Activated gamma-delta T cell (primary cell): ENCODE data around the gene AOC2.
"Not testable (repeated sequence)": the region's sequence is repeated elsewhere in the genome, so short reads cannot be mapped to it uniquely, and the experiment has no call there.

Source experiments
- DNase-seq: peaks from one replicate; lab custom pipeline; 2025; lab: John Stamatoyannopoulos, UW

The AOC2 gene

DNA sequence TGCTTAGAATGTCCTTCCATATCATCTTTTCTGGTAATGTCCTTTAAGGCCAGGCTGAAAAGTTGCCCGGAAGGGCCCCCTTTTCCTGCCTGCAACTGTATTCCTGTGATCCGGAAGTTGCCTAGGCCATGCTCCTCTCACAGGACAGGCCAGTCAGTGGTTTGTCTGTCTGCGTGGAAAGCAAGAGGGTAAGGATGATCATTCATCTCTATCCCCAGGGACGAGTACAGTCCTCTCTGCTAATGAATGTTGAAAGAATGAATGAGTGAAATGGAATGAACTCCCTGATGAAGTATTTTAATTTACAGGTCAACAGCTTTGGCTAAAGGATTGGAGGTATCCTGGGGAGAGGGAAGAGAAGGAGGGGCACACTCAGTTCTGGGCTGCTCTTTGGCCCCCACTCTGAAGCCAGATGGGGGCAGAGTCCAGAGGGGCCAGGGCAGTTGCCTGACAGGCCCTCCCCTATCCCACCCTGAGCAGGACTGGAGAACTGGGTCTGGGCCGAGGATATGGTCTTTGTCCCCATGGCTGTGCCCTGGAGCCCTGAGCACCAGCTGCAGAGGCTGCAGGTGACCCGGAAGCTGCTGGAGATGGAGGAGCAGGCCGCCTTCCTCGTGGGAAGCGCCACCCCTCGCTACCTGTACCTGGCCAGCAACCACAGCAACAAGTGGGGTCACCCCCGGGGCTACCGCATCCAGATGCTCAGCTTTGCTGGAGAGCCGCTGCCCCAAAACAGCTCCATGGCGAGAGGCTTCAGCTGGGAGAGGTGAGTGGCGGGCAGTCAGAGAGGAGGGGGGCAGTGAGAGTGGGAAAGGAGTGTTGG, 9.8 kb downstream of the AOC2 start:
- DNase-seq = no peak

DNA sequence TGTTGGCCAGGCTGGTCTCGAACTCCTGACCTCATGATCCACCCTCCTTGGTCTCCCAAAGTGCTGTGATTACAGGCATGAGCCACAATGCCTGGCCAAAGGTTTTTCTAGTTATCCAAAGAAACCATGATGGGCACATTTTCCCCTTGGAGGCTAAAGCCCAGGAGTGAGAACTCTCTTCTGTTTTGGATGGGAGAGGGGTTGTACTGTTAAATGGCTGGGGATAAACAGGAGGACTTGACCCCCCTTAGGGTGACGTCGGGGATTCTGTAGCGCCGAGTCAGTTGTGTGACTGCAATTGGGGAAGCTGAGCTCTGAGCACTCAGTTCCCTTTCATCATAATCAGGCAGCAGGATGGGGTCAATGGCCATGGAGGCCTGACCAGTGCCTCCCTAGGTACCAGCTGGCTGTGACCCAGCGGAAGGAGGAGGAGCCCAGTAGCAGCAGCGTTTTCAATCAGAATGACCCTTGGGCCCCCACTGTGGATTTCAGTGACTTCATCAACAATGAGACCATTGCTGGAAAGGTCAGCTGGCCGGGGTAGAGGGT, 10.7 kb downstream of the AOC2 start:
- DNase-seq = no peak

DNA sequence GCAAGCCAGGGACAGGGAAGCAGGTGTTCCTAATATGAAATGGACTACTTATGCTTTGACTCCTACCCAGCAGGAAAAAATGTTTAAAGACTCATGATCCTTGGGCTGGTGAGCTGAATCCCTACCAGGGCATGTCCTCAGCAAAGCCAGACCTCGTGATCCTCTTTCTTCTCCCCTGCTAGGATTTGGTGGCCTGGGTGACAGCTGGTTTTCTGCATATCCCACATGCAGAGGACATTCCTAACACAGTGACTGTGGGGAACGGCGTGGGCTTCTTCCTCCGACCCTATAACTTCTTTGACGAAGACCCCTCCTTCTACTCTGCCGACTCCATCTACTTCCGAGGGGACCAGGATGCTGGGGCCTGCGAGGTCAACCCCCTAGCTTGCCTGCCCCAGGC, 11.7 kb downstream of the AOC2 start:
- not testable (repeated sequence) for DNase-seq

DNA sequence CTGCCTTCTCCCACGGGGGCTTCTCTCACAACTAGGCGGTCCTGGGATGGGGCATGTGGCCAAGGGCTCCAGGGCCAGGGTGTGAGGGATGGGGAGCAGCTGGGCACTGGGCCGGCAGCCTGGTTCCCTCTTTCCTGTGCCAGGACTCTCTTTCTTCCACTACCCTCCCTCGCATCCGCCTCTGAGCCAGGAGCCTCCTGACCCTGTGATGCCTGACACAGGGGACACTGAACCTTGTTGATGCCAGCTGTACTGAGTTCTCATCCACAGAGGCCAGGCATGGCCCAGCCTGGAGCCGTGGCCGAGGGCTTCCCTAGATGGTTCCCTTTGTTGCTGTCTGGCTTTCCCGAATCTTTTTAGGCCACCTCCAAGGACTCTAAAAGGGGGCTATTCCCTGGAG, 12.1 kb downstream of the AOC2 start:
- not testable (repeated sequence) for DNase-seq

DNA sequence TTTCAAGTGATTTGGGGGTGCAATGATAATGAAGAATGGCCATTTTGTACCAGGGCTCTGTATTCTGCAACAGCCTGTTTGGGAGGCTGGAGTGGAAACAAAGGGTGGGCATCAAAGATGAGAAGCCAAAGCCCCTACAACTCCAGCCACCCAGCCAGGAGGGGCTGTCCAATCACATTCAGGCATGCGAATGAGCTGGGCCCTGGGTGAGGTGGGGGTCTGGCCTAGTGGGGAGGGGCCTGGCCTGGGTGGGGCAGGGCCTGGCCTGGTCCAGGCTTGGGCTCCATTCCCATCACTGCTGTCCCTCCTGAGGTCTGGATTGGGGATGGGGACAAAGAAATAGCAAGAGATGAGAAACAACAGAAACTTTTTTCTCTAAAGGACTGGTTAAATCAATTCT, 13.0 kb downstream of the AOC2 start:
- DNase-seq = no peak

- DNase-seq = no peak
These were observed 21.3 kb downstream of the AOC2 start for GRCh38 chr17:42865638-42866094.

DNA sequence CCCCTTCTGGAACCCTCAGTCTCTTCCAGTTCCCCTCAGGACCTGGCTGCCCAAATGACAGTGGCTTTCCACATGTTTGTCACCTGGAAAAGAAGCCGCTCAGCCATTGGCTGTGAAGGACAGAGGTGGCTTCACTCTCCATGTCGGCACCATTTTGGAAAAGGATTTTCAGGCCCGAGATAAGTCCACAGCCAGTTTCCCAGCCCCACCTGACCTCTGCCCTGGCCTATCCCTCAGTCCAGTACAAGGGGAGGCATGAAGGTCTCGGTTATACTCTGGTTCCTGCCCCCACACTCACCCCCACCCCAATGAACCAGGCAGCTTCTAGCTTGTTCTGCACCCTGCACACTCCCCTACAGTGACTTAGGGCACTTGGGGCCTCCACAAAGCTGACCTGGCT, 21.8 kb downstream of the AOC2 start:
- no peak for DNase-seq

DNA sequence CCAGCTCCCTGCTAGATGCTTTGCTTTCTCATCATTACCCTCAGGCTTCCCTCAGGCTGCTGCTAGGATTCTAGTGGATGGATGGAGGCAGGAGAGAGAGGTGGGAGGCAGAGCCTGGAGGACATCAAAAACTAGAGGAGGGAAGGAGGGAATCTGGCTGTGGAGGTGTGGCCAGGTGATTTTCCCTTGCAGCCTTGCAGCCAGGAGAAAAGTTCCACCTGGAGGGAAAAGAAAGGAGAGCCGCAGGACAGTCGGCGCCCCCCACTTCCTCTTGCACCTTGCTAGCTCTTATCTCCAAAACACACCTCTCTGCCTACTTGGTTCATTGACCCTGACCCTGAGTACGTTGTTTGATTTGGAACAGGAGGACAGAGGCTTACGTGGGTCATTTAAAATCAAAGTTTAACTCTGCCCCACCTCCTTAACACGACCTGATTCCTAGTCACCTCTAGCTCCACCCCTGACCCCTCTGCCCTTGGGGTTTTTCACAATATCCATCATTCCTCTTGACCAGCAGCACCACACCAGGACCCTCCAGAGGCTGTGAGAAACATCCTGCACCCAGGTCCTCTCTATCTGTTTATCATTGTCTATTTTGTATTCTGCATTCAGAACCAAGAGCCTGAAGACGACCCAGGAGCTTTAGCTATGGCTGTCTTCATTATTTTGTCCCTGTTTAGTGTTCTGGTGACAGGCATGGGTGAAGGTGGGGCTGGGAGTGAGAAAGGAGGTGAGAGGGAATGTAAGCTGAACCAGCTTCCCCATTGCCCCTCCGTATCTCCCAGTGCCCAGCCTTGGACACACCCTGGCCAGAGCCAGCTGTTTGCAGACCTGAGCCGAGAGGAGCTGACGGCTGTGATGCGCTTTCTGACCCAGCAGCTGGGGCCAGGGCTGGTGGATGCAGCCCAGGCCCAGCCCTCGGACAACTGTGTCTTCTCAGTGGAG, 22.5 kb downstream of the AOC2 start:
- no peak for DNase-seq

- DNase-seq = not testable (repeated sequence)
These were observed 23.4 kb downstream of the AOC2 start for GRCh38 chr17:42867694-42868261.

- no peak for DNase-seq
These were observed 24.0 kb downstream of the AOC2 start for GRCh38 chr17:42868338-42868737.

DNA sequence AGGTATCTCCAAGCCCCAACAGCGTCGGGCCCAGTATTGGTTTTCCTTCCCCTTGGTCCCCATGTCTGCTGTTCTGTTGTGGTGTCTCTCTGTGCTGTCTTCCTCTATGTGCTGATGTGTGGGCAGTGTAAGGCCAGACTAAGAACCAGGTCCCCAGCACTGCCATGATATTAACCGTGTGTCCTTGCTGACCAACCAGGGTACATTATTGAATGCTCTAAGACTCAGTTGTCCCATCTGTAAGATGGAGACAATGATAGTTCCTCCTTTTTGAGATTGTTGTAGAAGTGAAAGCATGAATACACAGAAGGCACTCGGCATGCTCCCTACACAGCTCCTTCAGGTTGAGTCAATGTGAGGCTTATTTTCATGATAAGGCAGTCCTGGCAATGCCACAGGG, 27.3 kb downstream of the AOC2 start:
- DNase-seq = no peak

DNA sequence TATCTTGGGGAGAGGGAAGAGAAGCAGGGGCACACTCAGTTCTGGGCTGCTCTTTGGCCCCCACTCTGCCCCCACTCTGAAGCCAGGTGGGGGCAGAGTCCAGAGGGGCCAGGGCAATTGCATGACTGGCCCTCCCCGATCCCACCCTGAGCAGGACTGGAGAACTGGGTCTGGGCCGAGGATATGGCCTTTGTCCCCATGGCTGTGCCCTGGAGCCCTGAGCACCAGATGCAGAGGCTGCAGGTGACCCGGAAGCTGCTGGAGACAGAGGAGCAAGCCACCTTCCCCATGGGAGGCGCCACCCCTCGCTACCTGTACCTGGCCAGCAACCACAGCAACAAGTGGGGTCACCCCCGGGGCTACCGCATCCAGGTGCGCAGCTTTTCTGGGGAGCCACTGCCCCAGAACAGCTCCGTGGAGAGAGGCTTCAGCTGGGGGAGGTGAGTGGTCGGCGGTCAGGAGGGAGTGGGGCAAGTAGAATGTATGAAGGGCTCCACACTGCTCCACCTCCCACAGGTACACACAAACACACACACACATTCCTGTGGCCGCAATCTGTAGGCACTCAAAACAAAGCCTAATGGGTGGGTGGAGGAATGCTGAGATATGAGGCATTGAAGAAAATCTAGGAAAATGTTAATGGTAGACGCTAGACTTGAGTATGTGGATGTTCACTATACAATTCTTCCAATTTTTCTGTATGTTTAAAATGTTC, 28.0 kb downstream of the AOC2 start:
- no peak for DNase-seq

DNA sequence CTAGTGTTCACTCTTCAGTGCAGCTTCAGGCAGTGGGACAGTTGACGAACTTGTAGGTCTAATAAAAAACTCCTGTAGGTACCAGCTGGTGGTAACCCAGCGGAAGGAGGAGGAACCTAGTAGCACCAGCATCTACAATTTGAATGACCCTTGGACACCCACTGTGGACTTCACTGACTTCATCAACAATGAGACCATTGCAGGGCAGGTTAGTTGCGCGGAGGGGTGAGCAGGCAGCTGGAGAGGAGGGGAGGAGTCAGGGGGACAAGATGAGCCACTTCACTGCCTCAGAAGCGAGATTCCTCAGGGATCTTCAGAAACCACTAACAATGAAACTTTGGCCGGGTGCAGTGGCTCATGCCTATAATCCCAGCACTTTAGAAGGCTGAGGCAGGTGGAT, 28.9 kb downstream of the AOC2 start:
- no peak for DNase-seq

GRCh38 chr17:42873932-42874695, 29.7 kb downstream of the AOC2 start:
- DNase-seq = not testable (repeated sequence)

DNA sequence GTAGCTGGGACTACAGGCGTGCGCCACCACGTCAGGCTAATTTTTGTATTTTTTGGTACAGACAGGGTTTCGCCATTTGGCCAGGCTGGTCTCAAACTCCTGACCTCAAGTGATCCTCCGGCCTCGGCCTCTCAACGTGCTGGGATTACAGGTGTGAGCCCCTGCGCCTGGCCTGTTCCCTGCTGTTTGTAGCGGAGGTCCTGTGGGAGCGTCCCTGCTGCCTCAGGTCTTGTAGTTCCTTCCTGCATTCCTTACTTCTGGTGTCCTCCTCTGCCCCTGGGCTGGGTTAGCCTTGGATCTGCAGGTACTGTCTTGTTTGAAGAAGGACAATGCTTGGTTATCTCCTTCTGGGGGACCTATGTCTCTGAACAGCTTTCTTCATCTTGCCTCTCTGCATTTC, 32.7 kb downstream of the AOC2 start:
- no peak for DNase-seq

- DNase-seq = no peak
These were observed 33.9 kb downstream of the AOC2 start for GRCh38 chr17:42878123-42878880.

GRCh38 chr17:42878924-42879595, 34.7 kb downstream of the AOC2 start:
- DNase-seq = no peak

DNA sequence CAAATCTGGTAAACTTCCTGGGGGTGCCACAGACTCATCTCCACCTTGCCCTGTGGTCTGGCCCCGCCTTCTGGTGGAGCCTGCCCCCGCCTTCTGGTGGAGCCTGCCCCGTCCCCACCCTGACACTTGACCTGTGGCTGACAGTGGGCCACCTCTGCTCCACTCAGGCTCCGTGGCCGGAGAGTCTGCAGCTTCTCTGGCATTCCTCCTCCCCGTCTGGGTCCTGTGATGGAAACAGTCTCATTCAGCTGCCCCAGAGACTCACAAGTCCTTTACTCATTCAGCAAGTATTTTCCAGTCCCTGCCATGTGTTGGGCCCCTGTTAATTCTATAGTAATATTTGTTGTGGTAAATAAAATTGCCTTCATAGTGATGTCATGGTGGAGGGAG, 35.2 kb downstream of the AOC2 start:
- no peak for DNase-seq

DNA sequence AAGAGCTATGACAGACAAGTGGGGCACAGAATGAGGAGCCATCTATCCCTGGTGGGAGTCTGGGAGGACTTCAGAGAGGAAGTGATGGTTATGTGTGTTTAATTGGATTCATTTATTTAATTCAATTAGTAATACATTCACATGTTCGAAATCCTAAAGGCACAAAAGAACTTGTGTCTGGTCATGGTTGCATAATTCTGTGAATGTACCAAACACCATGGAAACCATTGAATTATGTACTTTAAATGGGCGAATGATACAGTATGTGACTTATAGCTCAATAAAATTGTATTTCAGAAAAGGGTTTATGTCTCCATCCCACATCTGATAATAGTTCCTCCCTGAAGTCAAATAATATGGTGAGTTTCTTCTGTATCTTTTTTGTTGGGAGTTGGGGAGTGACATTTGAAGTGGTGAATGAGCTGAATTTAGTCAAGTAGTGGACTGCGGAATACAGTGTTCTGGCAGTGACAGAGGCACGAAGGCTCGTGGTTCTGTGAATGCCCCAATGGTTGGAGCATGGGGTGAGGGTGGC, 36.5 kb downstream of the AOC2 start:
- no peak for DNase-seq
